ENCODE measurements around the gene SLC26A6.

The SLC26A6 gene

DNA sequence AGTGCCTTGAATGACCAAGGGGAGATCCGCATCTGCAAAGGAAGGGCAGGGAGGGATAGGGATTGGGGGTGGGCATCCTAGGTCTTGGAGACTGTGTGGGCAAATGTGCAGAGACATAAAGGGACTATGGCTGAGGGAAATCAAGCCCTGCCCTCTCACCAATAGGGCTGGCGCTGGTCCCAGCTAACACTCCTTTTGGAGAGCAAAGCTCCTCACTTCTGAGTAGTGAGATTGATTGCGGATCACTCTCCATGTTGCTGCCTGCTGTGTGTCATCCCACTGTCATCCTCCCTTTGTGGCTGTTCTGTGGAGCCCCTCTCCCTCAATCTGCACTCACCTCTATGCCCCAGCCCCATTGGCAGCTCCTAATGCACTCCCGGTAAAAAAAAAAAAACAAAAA is 29.7 kb upstream of the SLC26A6 start:
- TF ChIP-seq, protein P1, sequence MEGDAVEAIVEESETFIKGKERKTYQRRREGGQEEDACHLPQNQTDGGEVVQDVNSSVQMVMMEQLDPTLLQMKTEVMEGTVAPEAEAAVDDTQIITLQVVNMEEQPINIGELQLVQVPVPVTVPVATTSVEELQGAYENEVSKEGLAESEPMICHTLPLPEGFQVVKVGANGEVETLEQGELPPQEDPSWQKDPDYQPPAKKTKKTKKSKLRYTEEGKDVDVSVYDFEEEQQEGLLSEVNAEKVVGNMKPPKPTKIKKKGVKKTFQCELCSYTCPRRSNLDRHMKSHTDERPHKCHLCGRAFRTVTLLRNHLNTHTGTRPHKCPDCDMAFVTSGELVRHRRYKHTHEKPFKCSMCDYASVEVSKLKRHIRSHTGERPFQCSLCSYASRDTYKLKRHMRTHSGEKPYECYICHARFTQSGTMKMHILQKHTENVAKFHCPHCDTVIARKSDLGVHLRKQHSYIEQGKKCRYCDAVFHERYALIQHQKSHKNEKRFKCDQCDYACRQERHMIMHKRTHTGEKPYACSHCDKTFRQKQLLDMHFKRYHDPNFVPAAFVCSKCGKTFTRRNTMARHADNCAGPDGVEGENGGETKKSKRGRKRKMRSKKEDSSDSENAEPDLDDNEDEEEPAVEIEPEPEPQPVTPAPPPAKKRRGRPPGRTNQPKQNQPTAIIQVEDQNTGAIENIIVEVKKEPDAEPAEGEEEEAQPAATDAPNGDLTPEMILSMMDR (conservative IDR thresholded peaks at IDR 0.05; ENCODE audit: control insufficient read depth, insufficient read depth, low read depth, low read length) = no peak
- H3K4me3 ChIP-seq (ENCODE audit: control insufficient read depth, low read depth, low read length) = no peak overlapping the region
- DNase-seq (ENCODE audit: low read depth) = no peak

DNA sequence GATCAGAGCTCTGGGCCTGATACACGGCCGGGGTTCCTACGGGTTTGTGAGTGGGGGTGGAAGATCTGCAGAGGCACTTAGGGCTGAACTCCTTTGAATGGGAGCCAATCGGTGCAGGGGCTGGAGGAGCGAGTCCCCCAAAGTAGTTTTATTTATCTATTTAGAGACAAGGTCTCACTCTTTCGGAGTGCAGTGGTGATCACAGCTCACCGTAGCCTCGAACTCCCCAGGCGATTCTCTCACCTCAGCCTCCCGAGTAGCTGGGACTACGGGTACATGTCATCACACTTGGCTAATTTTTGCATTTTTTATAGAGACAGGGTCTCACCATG is 29.0 kb upstream of the SLC26A6 start:
- no peak for DNase-seq (ENCODE audit: low read depth)
- TF ChIP-seq, protein P1 (conservative IDR thresholded peaks at IDR 0.05; ENCODE audit: control insufficient read depth, insufficient read depth, low read depth, low read length) = no peak
- no peak overlapping the region for H3K4me3 ChIP-seq (ENCODE audit: control insufficient read depth, low read depth, low read length)

DNA sequence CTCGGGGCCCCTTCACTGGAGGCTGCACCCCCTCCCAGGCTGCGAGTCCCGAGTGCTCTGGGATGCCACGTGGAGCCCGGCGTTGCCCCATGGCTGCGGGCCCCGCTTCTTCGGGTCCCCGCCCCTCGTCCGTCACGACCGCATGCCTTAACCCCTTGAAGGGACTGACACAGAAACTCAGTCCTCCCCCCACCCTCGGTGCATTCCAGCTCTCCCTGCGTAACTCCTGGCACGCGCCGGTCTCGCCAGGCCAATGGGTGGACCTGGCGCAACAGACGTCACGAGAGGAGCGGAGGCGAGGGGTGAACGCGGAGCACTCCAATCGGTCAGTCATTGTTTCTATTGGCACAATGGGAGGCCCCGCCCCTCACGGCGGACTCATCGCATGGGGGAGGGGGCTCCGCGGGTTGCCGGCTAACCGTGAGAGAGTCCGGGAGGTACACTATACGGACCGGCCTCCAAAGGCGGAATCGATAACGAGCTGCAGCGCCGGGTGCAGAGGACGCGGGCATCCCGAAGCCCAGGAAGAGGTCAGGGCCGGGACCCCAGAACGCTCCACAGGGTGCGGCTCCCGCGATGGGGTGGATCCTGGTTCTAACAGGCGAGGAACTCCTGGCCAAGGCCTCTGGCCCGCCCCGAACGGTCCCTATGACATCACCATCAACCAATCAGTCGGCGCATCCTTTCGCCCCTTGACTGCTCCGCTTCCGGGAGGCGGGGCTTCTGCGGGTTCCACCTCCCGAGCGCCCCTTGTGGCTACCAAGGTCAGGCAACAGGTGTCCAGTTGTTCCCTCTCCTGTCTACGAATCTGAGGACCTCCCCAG is 28.4 kb upstream of the SLC26A6 start:
- DNase-seq (ENCODE audit: low read depth) = peak; percentile 99
- H3K4me3 ChIP-seq (ENCODE audit: control insufficient read depth, low read depth, low read length) = peak overlapping the region; percentile 66
- TF ChIP-seq, protein P1 (conservative IDR thresholded peaks at IDR 0.05; ENCODE audit: control insufficient read depth, insufficient read depth, low read depth, low read length) = peak; percentile 65

DNA sequence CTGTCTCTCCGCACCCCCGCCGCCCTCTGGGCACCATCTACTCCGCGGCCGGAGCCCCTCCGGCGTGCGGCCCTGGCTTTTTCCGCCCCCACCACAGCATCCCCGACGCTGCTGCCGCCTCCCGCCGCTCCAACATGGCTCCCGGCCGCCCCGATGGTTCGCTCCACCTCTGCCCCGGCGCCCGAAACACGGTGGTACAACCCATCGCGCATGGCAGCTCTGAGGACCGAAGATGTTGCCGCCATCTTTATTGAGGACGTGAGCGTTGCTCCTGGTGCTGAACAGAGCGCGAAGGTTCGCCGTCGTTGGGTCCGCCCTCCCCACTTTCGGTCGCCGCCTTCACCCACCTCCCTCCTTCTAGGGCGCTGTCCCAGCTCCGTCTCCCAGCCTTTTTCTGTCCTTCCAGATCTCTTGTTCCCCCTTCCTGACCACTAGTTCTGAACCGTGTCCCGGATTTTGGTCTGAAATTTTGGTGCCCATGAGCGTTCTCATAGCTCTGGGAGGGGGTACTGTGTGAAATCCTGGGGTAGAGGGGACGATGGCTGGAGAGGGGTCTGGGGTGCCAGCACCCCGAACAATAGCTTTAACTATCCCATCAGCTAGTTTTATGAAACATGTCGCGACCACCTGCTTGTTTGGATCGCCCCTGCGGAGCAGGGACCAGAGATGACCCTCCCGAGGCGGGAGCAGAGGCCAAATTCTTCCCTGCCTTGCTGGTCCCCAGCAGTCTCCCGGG is 27.7 kb upstream of the SLC26A6 start, which contains the start of gene CELSR3:
CELSR3 (minus strand) TSS at position 134 of the 736 bp plus-strand sequence. CDS start 252 bp downstream, outside the sequence.
- peak; percentile 93 for DNase-seq (ENCODE audit: low read depth)

DNA sequence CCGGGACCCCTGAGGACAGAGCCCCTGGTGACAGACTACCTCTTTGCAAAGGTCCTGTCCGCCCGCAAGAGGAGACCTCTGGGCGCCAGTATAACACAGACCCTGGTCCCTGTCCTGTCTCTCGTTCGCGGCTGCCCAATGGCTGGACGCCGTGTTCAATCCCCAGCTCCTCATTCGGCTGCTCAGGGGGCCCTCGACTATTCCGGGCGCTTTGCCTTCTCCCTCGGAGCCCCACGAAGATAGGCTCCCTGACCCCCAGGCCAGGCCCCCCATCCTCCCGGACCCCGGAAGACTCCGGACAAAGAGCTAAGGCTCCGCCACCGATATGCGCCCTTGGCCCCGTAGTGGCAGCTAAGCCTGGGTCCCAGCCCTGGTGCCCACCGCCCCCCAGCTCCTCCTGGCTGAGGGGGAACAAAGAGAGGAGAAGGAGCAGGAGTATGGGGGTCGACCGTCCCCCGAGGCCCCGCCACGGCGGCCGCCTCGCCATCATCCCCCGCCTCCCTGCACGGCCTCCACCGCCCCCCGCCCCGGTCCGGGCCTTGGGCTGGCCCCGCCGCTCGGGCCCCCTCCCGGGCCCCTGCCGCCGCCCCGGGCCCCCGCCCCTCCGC is 27.0 kb upstream of the SLC26A6 start:
- TF ChIP-seq, protein P1 (conservative IDR thresholded peaks at IDR 0.05; ENCODE audit: control insufficient read depth, insufficient read depth, low read depth, low read length) = no peak
- H3K4me3 ChIP-seq (ENCODE audit: control insufficient read depth, low read depth, low read length) = no peak overlapping the region
- no peak for DNase-seq (ENCODE audit: low read depth)

More for the DNA sequence above, 27.7 kb upstream of the SLC26A6 start, which contains the start of gene CELSR3:
- H3K4me3 ChIP-seq (ENCODE audit: control insufficient read depth, low read depth, low read length) = peak within 1 kb of the TSS; percentile 66
- TF ChIP-seq, protein P1 (conservative IDR thresholded peaks at IDR 0.05; ENCODE audit: control insufficient read depth, insufficient read depth, low read depth, low read length) = no peak

DNA sequence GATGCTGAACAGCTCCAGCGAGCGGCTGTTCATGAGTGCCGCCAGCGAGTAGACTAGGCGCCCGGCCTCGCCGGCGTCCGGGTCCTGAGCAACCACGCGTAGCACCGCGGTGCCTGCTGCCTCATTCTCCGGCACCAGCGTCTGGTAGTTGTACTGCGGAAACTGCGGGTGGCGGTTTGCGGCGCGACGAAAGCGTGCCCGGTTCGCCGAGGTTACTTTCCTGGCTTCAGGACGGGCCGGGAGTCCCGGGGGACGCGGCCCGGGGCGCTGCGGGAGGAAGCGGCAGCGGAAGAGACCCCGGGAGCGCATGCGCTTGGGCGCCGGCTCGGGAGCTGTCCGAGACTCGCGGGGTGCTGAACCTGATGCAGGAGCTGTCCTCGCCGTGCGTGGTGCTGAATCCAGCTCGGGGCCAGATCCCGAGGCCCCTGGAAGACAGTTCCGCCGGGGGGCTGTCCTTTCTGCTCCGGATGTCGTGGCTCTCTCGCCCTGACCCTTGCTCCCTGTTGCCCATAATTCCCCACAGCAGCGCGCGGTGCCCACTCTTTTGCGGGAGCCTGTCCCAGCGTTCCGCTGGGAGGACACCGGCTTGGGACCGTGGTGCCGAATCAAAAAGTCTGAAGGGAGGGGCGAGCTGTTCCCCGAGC is 26.4 kb upstream of the SLC26A6 start:
- H3K4me3 ChIP-seq (ENCODE audit: control insufficient read depth, low read depth, low read length) = peak overlapping the region; percentile 29
- DNase-seq (ENCODE audit: low read depth) = peak; percentile 35
- TF ChIP-seq, protein P1 (conservative IDR thresholded peaks at IDR 0.05; ENCODE audit: control insufficient read depth, insufficient read depth, low read depth, low read length) = no peak

All from fibroblast of mammary gland (primary cell).